Large intestine (tissue), 3 donors: ENCODE results near the gene PTPRQ. TPM values are rescaled to one million over a fixed set of nuclear protein-coding genes. Genes with fewer than 3 reads are reported as not detected.

Experiments
- DNase-seq, 2 donors: peaks; one replicate each; pipeline versions ENCODE4 v3.0.0 to v3.0.0-alpha.2; 2013
- H3K27ac ChIP-seq: one replicate; pipeline ENCODE4 v1.5.1; 2013; ENCODE audit warnings: low read length
- H3K27me3 ChIP-seq: 2 replicates; pipeline ENCODE4 v1.6.1; 2013; ENCODE audit warnings: low read length; ENCODE audit not compliant: control insufficient read depth, insufficient read depth
- H3K36me3 ChIP-seq: 2 replicates; pipeline ENCODE4 v1.6.1; 2013; ENCODE audit warnings: low read length; ENCODE audit not compliant: control insufficient read depth, insufficient read depth
- H3K4me1 ChIP-seq: one replicate; pipeline ENCODE4 v1.6.1; 2013; ENCODE audit warnings: low read length; ENCODE audit not compliant: control insufficient read depth, insufficient read depth
- H3K4me3 ChIP-seq: one replicate; pipeline ENCODE4 v1.5.1; 2013; ENCODE audit warnings: low read length
- H3K9me3 ChIP-seq: one replicate; pipeline ENCODE4 v1.6.1; 2013; ENCODE audit warnings: mild to moderate bottlenecking, low read depth, low read length, moderate library complexity; ENCODE audit not compliant: control insufficient read depth
- WGBS: methylation state at CpG from one replicate; pipeline ENCODE4 v1.1.5; 2013; ENCODE audit warnings: low lambda C conversion rate; ENCODE audit not compliant: insufficient coverage; 5-methylcytosine and 5-hydroxymethylcytosine counted together
- polyA plus RNA-seq: library from polyadenylated mRNA; unstranded; fragments of 120-200 nt; gene quantifications from one replicate; pipeline ENCODE4 v1.2.1, GENCODE V29; 2013

The PTPRQ gene
- polyA plus RNA-seq, 1 donor, result 1.1 TPM

GRCh38 chr12:80593766-80594165 lies 149.7 kb downstream of the PTPRQ start:
- no peak overlapping the region for H3K4me3 ChIP-seq

GRCh38 chr12:80596509-80596908 lies 152.5 kb downstream of the PTPRQ start:
- no peaks in the 10 kb centered on the region for H3K9me3 ChIP-seq

More at GRCh38 chr12:80593766-80594165, 149.7 kb downstream of the PTPRQ start:
- H3K4me1 ChIP-seq, result no peaks in the 10 kb centered on the region
- no peaks in the 10 kb centered on the region for H3K9me3 ChIP-seq
- no peaks in the 10 kb centered on the region for H3K27me3 ChIP-seq
- no peaks in the 10 kb centered on the region for H3K36me3 ChIP-seq
- H3K27ac ChIP-seq, result no peak overlapping the region
- DNase-seq, result no peak
- WGBS, result no CpG with 5 or more reads among the region's 1 CpG

GRCh38 chr12:80598004-80598606 lies 154.1 kb downstream of the PTPRQ start:
- no peak for DNase-seq
- no peak overlapping the region for H3K27ac ChIP-seq
- no peak overlapping the region for H3K4me3 ChIP-seq
- no peaks in the 10 kb centered on the region for H3K27me3 ChIP-seq
- H3K4me1 ChIP-seq, result no peaks in the 10 kb centered on the region
- H3K9me3 ChIP-seq, result no peaks in the 10 kb centered on the region
- H3K36me3 ChIP-seq, result no peaks in the 10 kb centered on the region
- WGBS, result 67% methylated on average over 1 of the region's 5 CpGs

More at GRCh38 chr12:80596509-80596908, 152.5 kb downstream of the PTPRQ start:
- H3K27me3 ChIP-seq, result no peaks in the 10 kb centered on the region
- H3K27ac ChIP-seq, result no peak overlapping the region
- H3K36me3 ChIP-seq, result no peaks in the 10 kb centered on the region
- no peak overlapping the region for H3K4me3 ChIP-seq
- no peaks in the 10 kb centered on the region for H3K4me1 ChIP-seq
- no peak for DNase-seq

GRCh38 chr12:80602455-80602854 lies 158.4 kb downstream of the PTPRQ start:
- H3K4me1 ChIP-seq, result no peaks in the 10 kb centered on the region
- no peak for DNase-seq
- H3K27ac ChIP-seq, result no peak overlapping the region
- no peaks in the 10 kb centered on the region for H3K9me3 ChIP-seq
- WGBS, result no CpG with 5 or more reads among the region's 3 CpGs
- no peaks in the 10 kb centered on the region for H3K36me3 ChIP-seq
- H3K4me3 ChIP-seq, result no peak overlapping the region
- no peaks in the 10 kb centered on the region for H3K27me3 ChIP-seq

GRCh38 chr12:80607361-80608135 lies 163.5 kb downstream of the PTPRQ start:
- no peaks in the 10 kb centered on the region for H3K36me3 ChIP-seq
- H3K9me3 ChIP-seq, result no peaks in the 10 kb centered on the region
- WGBS, result 73% methylated on average over 3 of the region's 3 CpGs
- DNase-seq, result no peak
- no peak overlapping the region for H3K27ac ChIP-seq
- H3K27me3 ChIP-seq, result no peaks in the 10 kb centered on the region
- H3K4me1 ChIP-seq, result no peaks in the 10 kb centered on the region
- no peak overlapping the region for H3K4me3 ChIP-seq

- DNase-seq, result no peak
- H3K4me1 ChIP-seq, result no peaks in the 10 kb centered on the region
- H3K4me3 ChIP-seq, result no peak overlapping the region
- H3K9me3 ChIP-seq, result no peaks in the 10 kb centered on the region
- H3K27me3 ChIP-seq, result no peaks in the 10 kb centered on the region
- H3K36me3 ChIP-seq, result no peaks in the 10 kb centered on the region
- no peak overlapping the region for H3K27ac ChIP-seq
These were observed 173.7 kb downstream of the PTPRQ start for GRCh38 chr12:80617733-80618132.

- Histone ChIP-seq H3K9me3 (no peaks in the 10 kb centered on the region), H3K27me3 (no peaks in the 10 kb centered on the region), H3K27ac (no peak overlapping the region), H3K4me3 (no peak overlapping the region), H3K36me3 (no peaks in the 10 kb centered on the region), H3K4me1 (no peaks in the 10 kb centered on the region)
- DNase-seq, result no peak
- WGBS, result 100% methylated on average over 2 of the region's 2 CpGs
These were observed 176.2 kb downstream of the PTPRQ start for GRCh38 chr12:80620281-80620680.

GRCh38 chr12:80622271-80622670 lies 178.2 kb downstream of the PTPRQ start:
- Histone ChIP-seq H3K36me3 (no peaks in the 10 kb centered on the region), H3K27me3 (no peaks in the 10 kb centered on the region), H3K27ac (no peak overlapping the region), H3K9me3 (no peaks in the 10 kb centered on the region), H3K4me3 (no peak overlapping the region), H3K4me1 (no peaks in the 10 kb centered on the region)
- no CpG with 5 or more reads among the region's 1 CpG for WGBS
- no peak for DNase-seq

GRCh38 chr12:80625051-80625450 lies 181.0 kb downstream of the PTPRQ start:
- Histone ChIP-seq H3K4me3 (no peak overlapping the region), H3K9me3 (peaks cover 2% of the 10 kb centered on the region), H3K27ac (no peak overlapping the region), H3K4me1 (no peaks in the 10 kb centered on the region), H3K27me3 (no peaks in the 10 kb centered on the region), H3K36me3 (no peaks in the 10 kb centered on the region)
- DNase-seq, result no peak
- no CpG with 5 or more reads among the region's 1 CpG for WGBS

- WGBS, result 40% methylated on average over 1 of the region's 3 CpGs
- no peak overlapping the region for H3K27ac ChIP-seq
These were observed 181.9 kb downstream of the PTPRQ start for GRCh38 chr12:80625901-80626300.

GRCh38 chr12:80627782-80628181 lies 183.7 kb downstream of the PTPRQ start:
- H3K27ac ChIP-seq, result no peak overlapping the region
- H3K4me1 ChIP-seq, result no peaks in the 10 kb centered on the region
- DNase-seq, result no peak
- H3K9me3 ChIP-seq, result peaks cover 2% of the 10 kb centered on the region
- H3K4me3 ChIP-seq, result no peak overlapping the region
- no peaks in the 10 kb centered on the region for H3K36me3 ChIP-seq
- no peaks in the 10 kb centered on the region for H3K27me3 ChIP-seq

More at GRCh38 chr12:80625901-80626300, 181.9 kb downstream of the PTPRQ start:
- no peaks in the 10 kb centered on the region for H3K36me3 ChIP-seq
- no peaks in the 10 kb centered on the region for H3K4me1 ChIP-seq
- no peaks in the 10 kb centered on the region for H3K27me3 ChIP-seq
- peaks cover 2% of the 10 kb centered on the region for H3K9me3 ChIP-seq
- H3K4me3 ChIP-seq, result no peak overlapping the region
- no peak for DNase-seq
